Stimulated activated naive CD4-positive, alpha-beta T cell (primary cell): Measurements from ENCODE around the gene UFM1.
"Not testable (repeated sequence)": the region's sequence is repeated elsewhere in the genome, so short reads cannot be mapped to it uniquely, and the experiment has no call there.

Experiments used
- DNase-seq, 6 experiments: peaks; one replicate each; lab custom pipeline; 2025; lab: John Stamatoyannopoulos, UW

The UFM1 gene

GRCh38 chr13:38365661-38366060 lies 16.0 kb downstream of the UFM1 start:
- DNase-seq, result no peak

GRCh38 chr13:38366954-38367645 lies 17.4 kb downstream of the UFM1 start:
- DNase-seq, result no peak

GRCh38 chr13:38369058-38369457 lies 19.4 kb downstream of the UFM1 start:
- DNase-seq, result no peak

- DNase-seq, result not testable (repeated sequence)
Observed at GRCh38 chr13:38370096-38370495, 20.4 kb downstream of the UFM1 start.

GRCh38 chr13:38372820-38373383 lies 23.3 kb downstream of the UFM1 start:
- DNase-seq, result no peak

- no peak for DNase-seq
Observed at GRCh38 chr13:38376546-38376945, 26.9 kb downstream of the UFM1 start.

GRCh38 chr13:38381890-38382289 lies 32.2 kb downstream of the UFM1 start:
- DNase-seq, result no peak

GRCh38 chr13:38382946-38383345 lies 33.3 kb downstream of the UFM1 start:
- no peak for DNase-seq

- DNase-seq, result no peak
Observed at GRCh38 chr13:38384171-38384570, 34.5 kb downstream of the UFM1 start.

GRCh38 chr13:38385153-38385891 lies 35.7 kb downstream of the UFM1 start:
- DNase-seq, result no peak

GRCh38 chr13:38386421-38386820 lies 36.8 kb downstream of the UFM1 start:
- DNase-seq, result no peak

GRCh38 chr13:38391341-38391740 lies 41.7 kb downstream of the UFM1 start:
- no peak for DNase-seq

GRCh38 chr13:38394777-38395496 lies 45.3 kb downstream of the UFM1 start:
- DNase-seq, result no peak

- no peak for DNase-seq
Observed at GRCh38 chr13:38395497-38395788, 45.8 kb downstream of the UFM1 start.

GRCh38 chr13:38398711-38399493 lies 49.3 kb downstream of the UFM1 start:
- DNase-seq, result no peak

- DNase-seq, result no peak
Observed at GRCh38 chr13:38399535-38399934, 49.9 kb downstream of the UFM1 start.

GRCh38 chr13:38401276-38401675 lies 51.6 kb downstream of the UFM1 start:
- no peak for DNase-seq

GRCh38 chr13:38405216-38405615 lies 55.6 kb downstream of the UFM1 start:
- no peak for DNase-seq

GRCh38 chr13:38409771-38410170 lies 60.1 kb downstream of the UFM1 start:
- no peak for DNase-seq

- DNase-seq, result no peak
Observed at GRCh38 chr13:38412266-38412665, 62.6 kb downstream of the UFM1 start.
